Brain microvascular endothelial cell (primary cell): ENCODE measurements around the gene TANC1.

Experiments
- DNase-seq: peaks from one replicate; pipeline ENCODE4 v3.0.0-alpha.2; 2020
- H3K27ac ChIP-seq: fragments of 250-450 bp; sonication (Bioruptor Pico); 2 replicates; pipeline ENCODE4 v1.5.1; 2020; ENCODE audit warnings: mild to moderate bottlenecking, moderate library complexity
- H3K27me3 ChIP-seq: fragments of 250-450 bp; sonication (Bioruptor Pico); replicated peaks from 2 replicates; pipeline ENCODE4 v1.5.1; 2020; ENCODE audit warnings: mild to moderate bottlenecking
- H3K36me3 ChIP-seq: fragments of 250-450 bp; sonication (Bioruptor Pico); replicated peaks from 2 replicates; pipeline ENCODE4 v1.5.1; 2020; ENCODE audit warnings: mild to moderate bottlenecking
- H3K4me3 ChIP-seq: 2 replicates; pipeline ENCODE4 v1.5.1; 2011; ENCODE audit warnings: low read depth, mild to moderate bottlenecking, control low read depth, low read length, moderate library complexity
- in situ Hi-C: cut with HindIII; loops from 2 replicates; pipeline ENCODE4 v1.10.0; 2017; ENCODE audit warnings: low sequenced_read_pairs, low pct_ligation_motif_present
- TF ChIP-seq, protein P1 (sequence below): IDR thresholded peaks from 2 replicates; pipeline ENCODE4 v1.5.1; 2011; ENCODE audit warnings: low read depth, mild to moderate bottlenecking, moderate library complexity, low read length, control low read depth, inconsistent platforms; ENCODE audit errors: missing control alignments

The TANC1 gene

DNA sequence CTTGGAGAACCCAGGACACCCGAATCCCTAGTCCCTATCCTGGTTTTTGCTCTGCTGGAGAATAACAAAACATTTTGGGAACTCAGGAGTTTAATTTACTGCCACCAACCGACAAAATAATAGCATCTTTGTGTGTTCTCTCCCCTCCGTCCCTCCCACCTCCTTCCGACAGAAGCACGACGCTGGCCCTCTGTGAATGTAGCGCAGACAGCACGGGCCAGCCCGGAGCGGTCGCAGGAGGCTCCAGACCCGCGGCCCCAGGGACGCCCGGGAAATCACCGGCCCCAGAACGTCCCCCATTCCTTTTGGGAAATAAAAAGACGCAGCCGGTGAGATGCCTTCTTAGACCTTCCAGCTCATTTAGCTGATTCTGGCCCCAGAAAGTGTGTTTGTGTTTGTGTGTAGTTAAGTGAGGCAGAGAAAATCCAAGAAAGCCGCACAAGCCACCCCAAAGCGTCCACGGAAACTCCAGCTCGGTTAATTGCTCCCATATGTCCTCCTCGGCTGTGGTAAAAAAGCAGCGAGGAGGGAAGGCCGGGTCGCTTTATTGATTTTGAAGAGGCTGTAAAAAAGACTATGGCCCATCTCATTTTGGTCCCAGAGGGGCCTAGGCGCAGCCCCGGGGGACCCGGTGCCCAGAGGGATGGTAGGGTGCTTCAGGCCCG is 577 bp upstream of the TANC1 start:
- in situ Hi-C loops, result loop anchor here (25.0 kb wide), 1 partner anchor 94 kb away; no protein-coding TSS in a partner anchor
- Histone ChIP-seq H3K36me3 (no peaks in the 10 kb centered on the region), H3K27me3 (no peaks in the 10 kb centered on the region), H3K4me3 (peak overlapping the region; percentile 81), H3K27ac (peak overlapping the region; percentile 77)
- DNase-seq, result peak; percentile 39
- TF ChIP-seq, protein P1, sequence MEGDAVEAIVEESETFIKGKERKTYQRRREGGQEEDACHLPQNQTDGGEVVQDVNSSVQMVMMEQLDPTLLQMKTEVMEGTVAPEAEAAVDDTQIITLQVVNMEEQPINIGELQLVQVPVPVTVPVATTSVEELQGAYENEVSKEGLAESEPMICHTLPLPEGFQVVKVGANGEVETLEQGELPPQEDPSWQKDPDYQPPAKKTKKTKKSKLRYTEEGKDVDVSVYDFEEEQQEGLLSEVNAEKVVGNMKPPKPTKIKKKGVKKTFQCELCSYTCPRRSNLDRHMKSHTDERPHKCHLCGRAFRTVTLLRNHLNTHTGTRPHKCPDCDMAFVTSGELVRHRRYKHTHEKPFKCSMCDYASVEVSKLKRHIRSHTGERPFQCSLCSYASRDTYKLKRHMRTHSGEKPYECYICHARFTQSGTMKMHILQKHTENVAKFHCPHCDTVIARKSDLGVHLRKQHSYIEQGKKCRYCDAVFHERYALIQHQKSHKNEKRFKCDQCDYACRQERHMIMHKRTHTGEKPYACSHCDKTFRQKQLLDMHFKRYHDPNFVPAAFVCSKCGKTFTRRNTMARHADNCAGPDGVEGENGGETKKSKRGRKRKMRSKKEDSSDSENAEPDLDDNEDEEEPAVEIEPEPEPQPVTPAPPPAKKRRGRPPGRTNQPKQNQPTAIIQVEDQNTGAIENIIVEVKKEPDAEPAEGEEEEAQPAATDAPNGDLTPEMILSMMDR, result no peak

DNA sequence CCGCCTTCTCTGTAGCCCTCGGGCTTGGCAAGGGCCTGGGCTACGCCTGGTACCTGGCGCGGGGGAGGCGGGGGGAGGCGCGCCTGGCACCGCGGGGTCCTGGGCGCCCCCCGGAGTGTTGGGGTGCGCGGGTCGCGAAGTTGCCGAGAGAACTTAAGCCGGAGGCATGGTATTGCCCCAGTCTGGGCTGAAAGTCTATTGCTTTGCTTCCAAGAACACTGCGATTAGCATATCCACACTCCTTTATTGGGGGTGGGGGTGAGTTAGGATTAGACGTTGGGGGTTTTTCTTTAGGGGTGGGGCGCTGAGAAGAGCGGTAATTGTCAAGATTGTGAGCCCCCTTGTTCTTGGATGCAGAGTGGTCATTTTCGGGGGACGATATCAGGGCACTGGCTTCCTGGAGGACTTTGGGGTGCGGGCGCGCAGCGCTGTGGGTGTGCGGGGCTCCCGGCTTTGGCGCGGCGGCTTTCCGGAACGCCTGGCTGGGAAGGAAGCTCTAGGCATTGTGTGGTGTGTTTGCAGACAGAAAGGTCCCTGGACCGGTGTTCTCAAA is 798 bp downstream of the TANC1 start:
- H3K4me3 ChIP-seq, result peak overlapping the region; percentile 81
- no peak for DNase-seq
- TF ChIP-seq, protein P1, result no peak
- H3K27me3 ChIP-seq, result no peaks in the 10 kb centered on the region
- no peaks in the 10 kb centered on the region for H3K36me3 ChIP-seq
- in situ Hi-C loops, result loop anchor here (25.0 kb wide), 1 partner anchor 93 kb away; no protein-coding TSS in a partner anchor
- H3K27ac ChIP-seq, result peak overlapping the region; percentile 77

DNA sequence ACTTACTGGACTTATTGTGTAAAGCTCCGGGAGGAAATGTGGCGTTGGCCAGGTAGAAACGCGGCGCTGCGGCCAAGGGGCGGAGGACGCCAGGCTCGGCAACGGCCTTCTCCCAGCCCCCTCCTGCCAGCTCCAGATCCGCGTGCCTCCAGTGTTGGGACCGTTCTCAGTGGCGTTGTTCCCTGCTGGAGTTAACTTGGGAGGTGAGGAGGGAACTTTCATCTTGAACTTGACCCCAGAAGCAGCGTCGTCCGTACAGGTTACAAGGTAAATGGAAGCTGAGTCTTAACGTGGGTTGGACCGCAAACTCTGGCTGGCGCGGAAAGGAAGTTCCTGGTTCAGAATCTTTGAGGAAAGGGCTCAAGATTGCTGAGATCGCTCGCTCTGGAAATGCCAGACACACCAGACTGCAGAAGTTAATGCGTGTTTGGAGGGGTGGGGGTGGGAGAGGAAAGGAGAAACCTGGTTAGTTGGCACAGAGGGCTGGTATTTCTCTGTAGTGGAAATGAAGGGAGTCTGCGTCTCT is 1.3 kb downstream of the TANC1 start:
- no peaks in the 10 kb centered on the region for H3K27me3 ChIP-seq
- no peak for DNase-seq
- TF ChIP-seq, protein P1, result no peak
- in situ Hi-C loops, result loop anchor here (25.0 kb wide), 1 partner anchor 93 kb away; no protein-coding TSS in a partner anchor
- H3K36me3 ChIP-seq, result no peaks in the 10 kb centered on the region
- peak overlapping the region; percentile 81 for H3K4me3 ChIP-seq
- peak overlapping the region; percentile 77 for H3K27ac ChIP-seq

DNA sequence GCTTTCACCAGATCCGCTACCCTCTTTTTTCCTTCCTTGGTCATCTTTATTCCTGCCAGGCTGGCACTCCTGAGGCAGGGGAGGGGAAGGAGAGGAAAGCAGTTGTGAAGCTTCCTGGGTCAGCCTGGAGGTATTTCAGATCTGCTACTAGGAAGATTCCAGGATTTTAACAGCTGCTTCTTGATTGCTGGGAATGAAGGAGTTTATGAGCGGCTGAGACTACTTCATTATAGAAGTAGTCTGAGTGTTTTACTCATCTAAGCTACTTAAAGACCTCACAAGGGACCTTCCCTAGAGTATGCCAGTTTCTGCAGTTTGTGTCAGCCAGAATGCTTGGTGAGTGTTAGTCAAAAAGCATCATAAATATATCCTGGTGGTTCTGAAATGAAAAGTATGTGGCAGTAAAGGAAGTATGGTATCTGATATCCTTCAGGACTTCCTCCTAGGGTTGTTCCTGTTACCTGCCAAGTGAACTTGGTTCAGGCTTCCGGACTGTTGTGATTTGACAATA is 1.9 kb downstream of the TANC1 start:
- in situ Hi-C loops, result loop anchor here (25.0 kb wide), 1 partner anchor 92 kb away; no protein-coding TSS in a partner anchor
- no peaks in the 10 kb centered on the region for H3K27me3 ChIP-seq
- H3K27ac ChIP-seq, result peak overlapping the region; percentile 77
- DNase-seq, result no peak
- no peaks in the 10 kb centered on the region for H3K36me3 ChIP-seq
- TF ChIP-seq, protein P1, result no peak
- H3K4me3 ChIP-seq, result peak overlapping the region; percentile 81

DNA sequence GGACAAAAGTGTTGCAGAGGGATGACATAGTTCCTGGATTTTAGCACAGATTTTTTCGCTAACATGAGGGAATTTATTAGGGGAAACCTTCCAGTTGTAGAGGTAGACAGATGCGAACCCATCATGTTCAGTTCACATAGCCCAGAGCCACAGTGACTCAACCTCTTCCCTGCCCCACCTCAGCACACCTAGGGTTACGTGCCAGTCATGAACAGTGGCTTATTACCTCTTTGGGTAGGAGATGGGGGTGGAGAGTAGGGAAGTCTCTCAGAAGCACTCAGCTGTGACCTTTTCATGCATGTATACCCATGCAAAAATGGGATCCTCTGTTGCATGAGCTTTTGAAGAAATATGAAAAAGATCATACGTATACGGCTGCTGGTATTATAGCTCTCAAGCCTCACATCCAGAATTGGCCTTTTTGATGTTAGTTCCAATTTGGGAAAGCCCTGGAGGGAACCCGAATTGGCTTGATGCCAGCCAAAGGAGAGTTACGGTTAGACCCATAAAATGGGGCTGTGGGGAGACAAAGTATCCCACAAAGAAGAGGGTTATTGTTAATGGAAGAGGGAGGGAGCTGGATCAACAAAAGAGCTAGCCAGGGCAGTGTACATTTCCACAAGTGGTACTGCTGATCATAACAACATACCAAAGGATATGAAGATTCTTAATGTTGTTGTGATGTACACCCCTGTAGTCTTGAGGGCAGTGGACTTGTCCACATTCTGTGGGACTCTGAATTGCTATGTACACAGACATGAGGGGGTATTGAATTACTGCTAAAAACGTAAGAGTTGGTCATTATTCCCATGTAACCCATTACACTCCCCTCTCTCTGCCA is 4.9 kb downstream of the TANC1 start:
- DNase-seq, result peak; percentile 45
- no peak overlapping the region for H3K27ac ChIP-seq
- no peaks in the 10 kb centered on the region for H3K36me3 ChIP-seq
- H3K27me3 ChIP-seq, result no peaks in the 10 kb centered on the region
- in situ Hi-C loops, result loop anchor here (25.0 kb wide), 1 partner anchor 89 kb away; no protein-coding TSS in a partner anchor
- TF ChIP-seq, protein P1, result no peak
- H3K4me3 ChIP-seq, result no peak overlapping the region
